ENCODE data around the gene TMEM62.

- no peak for TF ChIP-seq EP300 (conservative IDR thresholded peaks at IDR 0.05; ENCODE audit: poor library complexity, severe bottlenecking)
- TF ChIP-seq, protein P1, sequence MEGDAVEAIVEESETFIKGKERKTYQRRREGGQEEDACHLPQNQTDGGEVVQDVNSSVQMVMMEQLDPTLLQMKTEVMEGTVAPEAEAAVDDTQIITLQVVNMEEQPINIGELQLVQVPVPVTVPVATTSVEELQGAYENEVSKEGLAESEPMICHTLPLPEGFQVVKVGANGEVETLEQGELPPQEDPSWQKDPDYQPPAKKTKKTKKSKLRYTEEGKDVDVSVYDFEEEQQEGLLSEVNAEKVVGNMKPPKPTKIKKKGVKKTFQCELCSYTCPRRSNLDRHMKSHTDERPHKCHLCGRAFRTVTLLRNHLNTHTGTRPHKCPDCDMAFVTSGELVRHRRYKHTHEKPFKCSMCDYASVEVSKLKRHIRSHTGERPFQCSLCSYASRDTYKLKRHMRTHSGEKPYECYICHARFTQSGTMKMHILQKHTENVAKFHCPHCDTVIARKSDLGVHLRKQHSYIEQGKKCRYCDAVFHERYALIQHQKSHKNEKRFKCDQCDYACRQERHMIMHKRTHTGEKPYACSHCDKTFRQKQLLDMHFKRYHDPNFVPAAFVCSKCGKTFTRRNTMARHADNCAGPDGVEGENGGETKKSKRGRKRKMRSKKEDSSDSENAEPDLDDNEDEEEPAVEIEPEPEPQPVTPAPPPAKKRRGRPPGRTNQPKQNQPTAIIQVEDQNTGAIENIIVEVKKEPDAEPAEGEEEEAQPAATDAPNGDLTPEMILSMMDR (IDR thresholded peaks at IDR 0.05; ENCODE audit: poor library complexity, severe bottlenecking) = no peak
- TF ChIP-seq EZH2 (IDR thresholded peaks at IDR 0.05; ENCODE audit: borderline replicate concordance, insufficient read depth, low read length, poor library complexity, severe bottlenecking) = no peak
- TF ChIP-seq POLR2AphosphoS5 (IDR thresholded peaks at IDR 0.05) = no peak
- no peak for TF ChIP-seq RAD21 (conservative IDR thresholded peaks at IDR 0.05)
Observed at GRCh38 chr15:43096411-43096810, 37.0 kb upstream of the TMEM62 start.
